Activated CD8-positive, alpha-beta memory T cell treated with anti-CD3 and anti-CD28 coated beads, Interleukin-2, amount 50 U/mL, for 48 hours (primary cell): ENCODE results near the gene CACNB2.
"Not testable (repeated sequence)": the region's sequence is repeated elsewhere in the genome, so short reads cannot be mapped to it uniquely, and the experiment has no call there.

Experiments used
- DNase-seq: peaks from one replicate; pipeline ENCODE4 v3.0.0-alpha.2; 2020

CACNB2 gene

DNA sequence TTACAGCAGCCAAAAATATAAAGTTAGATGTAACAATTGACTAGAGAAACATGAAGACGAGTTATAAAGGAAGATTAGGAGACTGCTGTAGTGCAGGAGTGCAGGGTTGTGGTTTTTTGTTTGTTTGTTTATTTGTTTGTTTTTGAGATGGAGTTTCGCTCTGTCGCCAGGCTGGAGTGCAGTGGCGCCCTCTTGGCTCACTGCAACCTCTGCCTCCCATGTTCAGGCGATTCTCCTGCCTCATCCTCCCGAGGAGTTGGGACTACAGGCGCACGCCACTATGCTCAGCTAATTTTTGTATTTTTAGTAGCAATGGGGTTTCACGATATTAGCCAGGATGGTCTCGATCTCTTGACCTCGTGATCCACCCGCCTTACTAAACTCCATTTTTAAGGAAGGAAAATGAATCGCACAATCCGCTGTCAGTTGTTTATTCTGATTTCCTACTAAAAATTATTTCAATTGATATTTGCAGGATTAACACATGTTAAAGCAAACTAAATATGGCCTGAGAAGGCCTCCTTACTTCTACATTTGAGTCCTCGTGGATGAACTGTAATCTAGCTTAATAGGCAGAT, 277.8 kb downstream of the CACNB2 start:
- no peak for DNase-seq

- DNase-seq: no peak
Observed at GRCh38 chr10:18418541-18419215, 278.5 kb downstream of the CACNB2 start.

- no peak for DNase-seq
Observed at GRCh38 chr10:18419945-18420344, 279.7 kb downstream of the CACNB2 start.

GRCh38 chr10:18421726-18422293, 281.6 kb downstream of the CACNB2 start:
- no peak for DNase-seq

- no peak for DNase-seq
Observed at GRCh38 chr10:18423058-18423637, 282.9 kb downstream of the CACNB2 start.

DNA sequence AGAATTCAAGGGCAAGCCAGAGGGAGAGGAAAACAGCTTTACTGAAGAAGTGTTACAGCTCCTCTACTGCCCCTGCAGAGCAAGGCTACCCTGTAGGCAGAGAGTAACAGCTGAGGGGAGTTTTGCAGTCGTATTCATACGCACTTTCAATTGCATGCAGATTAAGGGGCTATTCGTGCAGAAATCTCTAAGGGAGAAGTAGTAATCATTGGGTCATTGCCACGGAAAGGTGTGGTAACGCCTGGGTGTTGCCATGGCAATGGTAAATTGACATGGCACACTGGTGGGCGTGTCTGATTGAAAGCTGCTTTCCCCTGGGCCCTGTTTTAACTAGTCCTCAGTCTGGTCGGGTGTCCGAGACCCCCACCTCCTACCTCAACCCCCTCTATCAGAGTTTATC, 284.0 kb downstream of the CACNB2 start:
- no peak for DNase-seq

DNA sequence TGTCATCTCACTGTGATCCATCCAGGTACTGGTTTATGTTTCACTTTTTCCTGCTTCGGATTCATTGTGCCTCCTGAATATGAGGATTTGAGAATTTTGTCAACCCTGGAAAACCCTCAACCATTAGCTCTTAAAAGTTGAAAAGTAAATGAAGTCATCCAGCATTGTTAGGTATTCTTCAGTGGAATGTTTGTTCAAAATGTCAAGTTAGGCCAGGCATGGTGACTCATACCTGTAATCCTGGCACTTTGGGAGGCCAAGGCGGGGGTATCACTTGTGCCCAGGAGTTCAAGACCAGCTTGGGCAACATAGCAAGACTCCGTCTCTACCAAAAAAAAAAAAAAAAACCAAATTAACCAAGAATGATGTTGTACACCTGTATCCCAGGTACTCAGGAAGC, 289.1 kb downstream of the CACNB2 start:
- DNase-seq: no peak

DNA sequence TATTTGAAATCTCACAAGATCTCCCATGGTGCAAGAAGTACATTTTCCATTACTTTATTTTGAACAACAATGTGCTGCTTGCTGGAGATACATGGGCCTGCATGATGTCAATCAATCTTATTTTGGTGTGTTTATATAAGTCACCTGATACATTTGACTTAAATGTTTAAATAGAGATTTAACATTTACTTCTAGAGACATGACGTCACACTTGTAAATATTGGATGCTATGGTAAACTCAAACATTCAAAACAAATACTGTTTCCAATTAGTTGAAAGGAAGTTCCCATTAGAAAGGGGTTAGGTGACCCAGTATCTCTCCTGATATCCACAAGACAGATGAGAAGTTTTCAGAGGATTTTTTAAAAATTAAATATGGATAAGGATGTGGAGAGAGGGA, 296.7 kb downstream of the CACNB2 start:
- DNase-seq: no peak

GRCh38 chr10:18437486-18437885, 297.3 kb downstream of the CACNB2 start:
- DNase-seq: no peak

DNA sequence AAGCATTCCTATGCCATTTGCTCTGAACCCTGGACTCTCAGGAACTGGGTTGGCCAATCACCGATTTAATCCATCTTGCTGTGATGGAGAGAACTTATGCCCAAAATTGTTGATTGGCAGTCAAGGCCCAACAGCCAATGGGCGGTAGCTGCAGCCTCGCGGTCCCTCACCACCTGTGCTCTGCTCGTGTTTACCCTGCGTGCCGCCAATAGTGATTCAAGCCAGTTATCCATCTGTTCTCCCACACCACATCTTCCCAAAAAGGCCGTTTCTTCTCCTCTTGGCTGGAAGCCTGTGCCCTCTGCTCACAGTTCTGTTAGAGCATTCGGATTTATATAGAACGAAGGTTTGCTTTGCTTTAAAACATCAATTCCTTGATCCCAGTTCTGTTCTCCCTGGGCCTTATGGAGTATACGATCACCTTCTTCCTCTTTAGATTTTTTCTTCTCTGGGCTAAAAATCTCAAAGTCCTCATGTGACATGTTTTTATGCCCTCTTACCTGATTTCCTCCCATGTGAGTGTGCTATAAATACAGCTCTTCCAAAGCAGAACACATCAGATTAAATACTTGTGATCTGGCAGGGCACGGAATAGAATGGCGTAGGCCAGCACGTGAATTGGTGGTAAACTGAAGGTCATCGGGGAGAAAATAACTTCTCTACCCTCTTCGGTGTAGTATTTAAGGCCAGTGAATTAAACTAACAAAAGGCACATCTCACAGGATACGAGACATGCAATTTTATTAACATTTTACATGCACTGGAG, 298.3 kb downstream of the CACNB2 start:
- DNase-seq: no peak

DNA sequence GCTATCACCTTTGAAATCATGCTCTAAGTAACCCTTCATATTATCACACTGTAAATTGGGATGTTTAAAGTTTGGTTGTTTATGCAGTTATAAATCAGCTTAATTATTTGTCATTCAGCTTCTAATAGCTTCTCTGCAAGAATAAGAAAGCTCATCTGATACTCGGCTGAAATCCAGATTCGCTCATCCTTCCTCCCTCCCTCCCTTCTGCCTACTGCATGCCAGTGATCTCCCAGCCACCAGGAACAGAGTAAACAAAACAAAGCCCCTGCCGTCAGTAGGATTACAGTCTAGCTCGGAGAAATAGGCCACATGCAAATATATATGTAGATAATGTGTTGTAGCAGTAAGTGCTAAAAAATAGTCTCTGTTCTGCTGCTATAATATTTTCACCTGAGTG, 299.4 kb downstream of the CACNB2 start:
- DNase-seq: no peak

- not testable (repeated sequence) for DNase-seq
Observed at GRCh38 chr10:18445635-18446034, 305.4 kb downstream of the CACNB2 start.

DNA sequence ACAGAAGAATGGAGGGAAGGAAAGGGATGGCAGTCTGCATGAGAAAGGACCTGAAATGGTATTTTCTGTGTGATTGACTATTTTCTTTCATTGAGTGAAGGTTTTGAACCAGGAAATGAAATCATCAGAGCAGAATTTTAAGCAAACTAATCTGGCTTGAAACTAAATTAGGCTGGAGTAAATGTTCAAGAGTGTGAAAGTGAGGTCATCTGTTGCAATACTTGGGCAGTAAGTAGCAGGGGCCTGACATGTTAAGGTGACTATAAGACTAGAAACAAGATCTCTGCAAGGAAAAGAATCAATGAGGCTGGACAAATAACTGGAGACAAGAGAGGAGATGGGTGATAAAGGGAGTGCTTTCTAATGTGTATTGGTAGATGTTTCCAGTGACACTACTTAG, 306.0 kb downstream of the CACNB2 start:
- DNase-seq: no peak

- no peak for DNase-seq
Observed at GRCh38 chr10:18449611-18450026, 309.4 kb downstream of the CACNB2 start.

- no peak for DNase-seq
Observed at GRCh38 chr10:18450298-18450697, 310.1 kb downstream of the CACNB2 start.

DNA sequence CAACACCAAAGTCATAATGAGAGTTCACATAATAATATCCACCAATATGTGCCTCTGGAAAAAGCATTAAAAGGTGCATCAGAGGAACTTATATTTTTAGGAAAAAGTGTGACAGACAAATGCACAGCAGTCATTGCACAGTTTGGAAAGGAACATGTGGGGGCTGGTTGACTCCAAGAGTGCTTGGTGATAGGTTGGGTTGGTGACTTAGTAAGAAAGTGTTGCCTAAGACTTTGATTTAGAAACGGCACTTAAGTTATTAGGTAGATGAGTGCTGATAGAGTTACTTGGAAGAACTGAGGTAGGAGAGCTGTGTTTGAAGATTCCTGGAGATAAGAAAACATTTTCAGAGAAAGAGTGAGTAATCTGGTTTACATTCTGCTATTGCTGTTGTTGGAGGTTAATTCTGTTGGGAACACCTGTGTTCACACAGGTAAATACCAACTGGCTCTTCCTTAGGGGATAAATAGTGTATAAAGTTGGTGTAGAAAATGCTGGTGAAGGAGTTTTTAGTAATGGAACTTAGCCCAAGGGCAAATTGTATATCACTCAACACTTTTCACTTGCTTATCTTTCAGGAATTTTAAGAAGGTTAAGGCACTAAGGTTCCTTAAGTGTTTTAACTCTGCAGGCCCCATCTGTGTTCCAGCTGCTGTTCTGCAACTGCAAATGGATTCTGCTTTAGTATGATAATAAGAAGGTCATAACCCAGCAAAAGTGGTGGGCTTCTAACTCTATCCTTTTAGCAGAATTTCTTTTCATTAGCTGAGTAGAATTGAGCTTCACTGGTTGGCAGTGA, 315.1 kb downstream of the CACNB2 start:
- DNase-seq: no peak

- DNase-seq: no peak
Observed at GRCh38 chr10:18456984-18457383, 316.8 kb downstream of the CACNB2 start.

- no peak for DNase-seq
Observed at GRCh38 chr10:18460032-18460431, 319.8 kb downstream of the CACNB2 start.

- DNase-seq: no peak
Observed at GRCh38 chr10:18463673-18464211, 323.5 kb downstream of the CACNB2 start.

GRCh38 chr10:18469125-18469524, 328.9 kb downstream of the CACNB2 start:
- DNase-seq: no peak

DNA sequence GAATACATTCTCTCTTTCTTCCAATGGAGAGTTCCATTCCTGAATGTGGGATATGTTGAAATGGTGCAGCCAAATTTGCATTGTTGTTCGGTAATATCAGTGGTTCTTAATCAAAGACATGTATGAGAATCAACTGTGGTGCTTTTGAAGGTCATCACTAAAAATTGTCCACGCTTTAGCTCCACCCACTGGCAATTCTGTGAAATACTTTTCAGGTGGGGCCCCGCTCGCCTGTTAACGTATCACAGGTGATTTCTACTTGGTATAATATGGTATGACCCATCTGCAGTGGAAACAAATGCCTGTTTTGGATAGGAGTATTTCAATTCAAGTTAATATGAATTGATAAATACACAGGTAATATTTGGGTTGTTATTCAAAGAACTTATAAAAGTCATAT, 332.8 kb downstream of the CACNB2 start:
- DNase-seq: no peak

DNA sequence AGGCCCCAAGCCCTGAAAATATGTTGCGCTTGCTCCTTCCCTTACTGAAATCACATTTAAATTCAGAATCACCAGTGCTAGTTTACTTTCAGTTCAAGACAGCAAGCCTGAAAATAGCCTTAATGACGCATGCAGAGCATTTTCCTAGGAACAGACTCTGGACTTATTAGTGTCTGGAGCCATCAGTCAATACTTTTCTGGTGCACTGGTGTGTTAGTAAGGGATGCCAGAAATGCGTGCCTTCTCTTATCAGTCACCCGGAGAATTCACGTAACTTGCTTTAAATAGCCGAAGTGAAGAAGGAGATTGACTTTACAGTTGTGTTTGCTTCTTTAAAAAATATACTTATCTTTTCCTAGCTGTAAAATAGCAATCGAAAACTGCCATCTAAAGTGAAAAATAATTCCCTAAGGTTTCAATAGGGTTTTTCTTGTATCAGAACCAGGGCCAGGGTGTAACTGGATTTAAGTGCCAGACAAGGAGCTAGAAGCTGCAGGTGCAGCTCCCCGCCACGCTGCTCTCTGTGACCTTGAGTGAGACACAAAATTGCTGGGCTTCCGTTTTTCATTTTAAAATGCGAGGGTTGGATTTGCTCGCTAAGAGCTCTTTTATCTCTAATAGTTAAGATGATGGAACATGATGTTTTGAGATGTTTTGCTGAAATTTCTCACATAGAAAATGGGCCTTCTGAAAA, 333.3 kb downstream of the CACNB2 start:
- DNase-seq: no peak
